Right lobe of liver (tissue), 4 donors: ENCODE data around the gene INIP.

Experiments used
- POLR2A ChIP-seq: fragments of 450-650 bp; IDR thresholded peaks from one replicate; pipeline ENCODE4 v1.6.1; 2017; ENCODE audit warnings: antibody characterized with exemption, mild to moderate bottlenecking
- TF ChIP-seq, protein P1 (sequence below), 4 donors: fragments of 200-600 bp in 3 of 4; fragments of 450-650 bp in 1 of 4; IDR thresholded peaks; one replicate each; pipeline versions ENCODE4 v1.5.1 to v1.8.0; 2016 to 2022; ENCODE audit warnings: antibody characterized with exemption in 4 of 4, mild to moderate bottlenecking in 2 of 4
- donor health status: DM: no; HTN: no; CAD: no.
- donor health status: DM: no; HTN: no; CAD: no.
- donor health status: DM: no; HTN: yes; CAD: no.

DNA sequence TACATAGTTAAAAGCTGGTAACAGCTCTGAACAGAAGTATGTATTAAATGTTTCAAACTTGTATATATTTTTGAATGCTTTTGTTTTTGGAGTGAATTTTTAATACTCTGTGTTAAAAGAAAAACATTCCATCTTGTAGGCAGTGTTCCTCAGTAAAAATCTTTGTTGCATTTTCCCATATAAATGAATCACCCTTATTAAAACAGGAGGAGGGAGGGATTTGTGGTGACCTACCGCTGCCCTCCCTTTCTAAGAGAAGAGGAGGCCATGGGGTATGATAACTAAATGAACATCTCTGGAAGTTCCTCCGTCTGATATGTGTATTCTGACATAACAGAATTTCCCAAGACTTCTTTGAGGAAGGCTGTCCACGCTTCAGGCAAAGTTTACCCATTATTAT is 53.4 kb downstream of the INIP start:
- TF ChIP-seq, protein P1, sequence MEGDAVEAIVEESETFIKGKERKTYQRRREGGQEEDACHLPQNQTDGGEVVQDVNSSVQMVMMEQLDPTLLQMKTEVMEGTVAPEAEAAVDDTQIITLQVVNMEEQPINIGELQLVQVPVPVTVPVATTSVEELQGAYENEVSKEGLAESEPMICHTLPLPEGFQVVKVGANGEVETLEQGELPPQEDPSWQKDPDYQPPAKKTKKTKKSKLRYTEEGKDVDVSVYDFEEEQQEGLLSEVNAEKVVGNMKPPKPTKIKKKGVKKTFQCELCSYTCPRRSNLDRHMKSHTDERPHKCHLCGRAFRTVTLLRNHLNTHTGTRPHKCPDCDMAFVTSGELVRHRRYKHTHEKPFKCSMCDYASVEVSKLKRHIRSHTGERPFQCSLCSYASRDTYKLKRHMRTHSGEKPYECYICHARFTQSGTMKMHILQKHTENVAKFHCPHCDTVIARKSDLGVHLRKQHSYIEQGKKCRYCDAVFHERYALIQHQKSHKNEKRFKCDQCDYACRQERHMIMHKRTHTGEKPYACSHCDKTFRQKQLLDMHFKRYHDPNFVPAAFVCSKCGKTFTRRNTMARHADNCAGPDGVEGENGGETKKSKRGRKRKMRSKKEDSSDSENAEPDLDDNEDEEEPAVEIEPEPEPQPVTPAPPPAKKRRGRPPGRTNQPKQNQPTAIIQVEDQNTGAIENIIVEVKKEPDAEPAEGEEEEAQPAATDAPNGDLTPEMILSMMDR (IDR thresholded peaks at IDR 0.05): no peak
- TF ChIP-seq POLR2A: no peak
